Neural progenitor cell (in vitro differentiated cells): ENCODE results near the gene SLC6A4. TPM values are rescaled to one million over a fixed set of nuclear protein-coding genes. Genes with fewer than 3 reads are reported as not detected.

Source experiments
- DNase-seq: peaks from one replicate; pipeline ENCODE4 v3.0.0-alpha.2; 2016; ENCODE audit warnings: low spot score
- H2AFZ ChIP-seq: fragments of 200-600 bp; sonication (generic); replicated peaks from 2 replicates; pipeline ENCODE4 v1.6.1; 2016; ENCODE audit warnings: antibody characterized with exemption
- H3F3A ChIP-seq: fragments of 200-600 bp; sonication (generic); 2 replicates; pipeline ENCODE4 v1.6.1; 2016; ENCODE audit warnings: antibody characterized with exemption, low read depth
- H3K27ac ChIP-seq: fragments of 200-600 bp; sonication (generic); 2 replicates; pipeline ENCODE4 v1.5.1; 2016; ENCODE audit warnings: mild to moderate bottlenecking
- H3K27me3 ChIP-seq: fragments of 200-600 bp; sonication (generic); 2 replicates; pipeline ENCODE4 v1.6.1; 2016; ENCODE audit warnings: mild to moderate bottlenecking, moderate library complexity
- H3K36me3 ChIP-seq: fragments of 200-600 bp; sonication (generic); 2 replicates; pipeline ENCODE4 v1.5.1; 2016
- H3K4me1 ChIP-seq: fragments of 200-600 bp; sonication (generic); 2 replicates; pipeline ENCODE4 v1.6.1; 2016; ENCODE audit warnings: mixed run types
- H3K4me2 ChIP-seq: fragments of 200-600 bp; sonication (generic); 2 replicates; pipeline ENCODE4 v1.6.1; 2016
- H3K4me3 ChIP-seq: fragments of 200-600 bp; sonication (generic); 2 replicates; pipeline ENCODE4 v1.5.1; 2016
- H3K79me2 ChIP-seq: fragments of 200-600 bp; sonication (generic); 2 replicates; pipeline ENCODE4 v1.6.1; 2016; ENCODE audit warnings: low read depth
- H3K9ac ChIP-seq: fragments of 200-600 bp; sonication (generic); 2 replicates; pipeline ENCODE4 v1.6.1; 2016
- H3K9me3 ChIP-seq: fragments of 200-600 bp; sonication (generic); 2 replicates; pipeline ENCODE4 v1.5.1; 2016; ENCODE audit warnings: low read depth
- H4K20me1 ChIP-seq: fragments of 200-600 bp; sonication (generic); 2 replicates; pipeline ENCODE4 v1.6.1; 2016; ENCODE audit warnings: low read depth
- H3K27ac Mint-ChIP-seq: 3 replicates; pipeline ENCODE4 v1.8.0; 2021; ENCODE audit warnings: mixed read lengths
- H3K27me3 Mint-ChIP-seq: 2 replicates; pipeline ENCODE4 v1.8.0; 2022; ENCODE audit warnings: low read depth, mild to moderate bottlenecking, inconsistent platforms, moderate library complexity, mixed read lengths; ENCODE audit not compliant: insufficient read depth
- H3K36me3 Mint-ChIP-seq: 3 replicates; pipeline ENCODE4 v1.8.0; 2021; ENCODE audit warnings: mixed read lengths
- H3K4me1 Mint-ChIP-seq: 3 replicates; pipeline ENCODE4 v1.8.0; 2021; ENCODE audit warnings: mixed read lengths
- H3K4me3 Mint-ChIP-seq: 3 replicates; pipeline ENCODE4 v1.8.0; 2021; ENCODE audit warnings: mild to moderate bottlenecking, moderate library complexity, mixed read lengths
- H3K9me3 Mint-ChIP-seq: 3 replicates; pipeline ENCODE4 v1.8.0; 2020; ENCODE audit warnings: mixed read lengths
- EZH2 ChIP-seq: fragments of 200-600 bp; sonication (generic); IDR thresholded peaks from 2 replicates; pipeline ENCODE4 v1.6.1; 2017; ENCODE audit warnings: antibody characterized with exemption, mild to moderate bottlenecking, moderate library complexity
- EZH2phosphoT487 ChIP-seq: fragments of 200-600 bp; sonication (generic); IDR thresholded peaks from 2 replicates; pipeline ENCODE4 v1.6.1; 2017; ENCODE audit warnings: antibody characterized with exemption
- total RNA-seq: library from RNA; depleted of rRNA; stranded (reverse); fragments of >200 nt; gene quantifications from 2 replicates; pipeline ENCODE4 v1.2.3, GENCODE V29; 2015; ENCODE audit warnings: low replicate concordance
- TF ChIP-seq, protein P1 (sequence below): fragments of 200-600 bp; sonication (generic); IDR thresholded peaks from 2 replicates; pipeline ENCODE4 v1.5.1; 2017; ENCODE audit warnings: antibody characterized with exemption, mild to moderate bottlenecking

Gene SLC6A4
- total RNA-seq, 1 donor from 2014 or later = not detected

- H3K9me3 ChIP-seq = no peaks in the 10 kb centered on the region
- H3K9ac ChIP-seq = no peak overlapping the region
- peaks cover 17% of the 10 kb centered on the region for H3K36me3 Mint-ChIP-seq
- no peak overlapping the region for H3K27ac Mint-ChIP-seq
- no peak overlapping the region for H3K4me3 ChIP-seq
- no peak overlapping the region for H3K4me3 Mint-ChIP-seq
- no peak overlapping the region for H3K27ac ChIP-seq
- TF ChIP-seq EZH2 (no peak), EZH2phosphoT487 (no peak)
- TF ChIP-seq, protein P1, sequence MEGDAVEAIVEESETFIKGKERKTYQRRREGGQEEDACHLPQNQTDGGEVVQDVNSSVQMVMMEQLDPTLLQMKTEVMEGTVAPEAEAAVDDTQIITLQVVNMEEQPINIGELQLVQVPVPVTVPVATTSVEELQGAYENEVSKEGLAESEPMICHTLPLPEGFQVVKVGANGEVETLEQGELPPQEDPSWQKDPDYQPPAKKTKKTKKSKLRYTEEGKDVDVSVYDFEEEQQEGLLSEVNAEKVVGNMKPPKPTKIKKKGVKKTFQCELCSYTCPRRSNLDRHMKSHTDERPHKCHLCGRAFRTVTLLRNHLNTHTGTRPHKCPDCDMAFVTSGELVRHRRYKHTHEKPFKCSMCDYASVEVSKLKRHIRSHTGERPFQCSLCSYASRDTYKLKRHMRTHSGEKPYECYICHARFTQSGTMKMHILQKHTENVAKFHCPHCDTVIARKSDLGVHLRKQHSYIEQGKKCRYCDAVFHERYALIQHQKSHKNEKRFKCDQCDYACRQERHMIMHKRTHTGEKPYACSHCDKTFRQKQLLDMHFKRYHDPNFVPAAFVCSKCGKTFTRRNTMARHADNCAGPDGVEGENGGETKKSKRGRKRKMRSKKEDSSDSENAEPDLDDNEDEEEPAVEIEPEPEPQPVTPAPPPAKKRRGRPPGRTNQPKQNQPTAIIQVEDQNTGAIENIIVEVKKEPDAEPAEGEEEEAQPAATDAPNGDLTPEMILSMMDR = no peak
- no peaks in the 10 kb centered on the region for H3K79me2 ChIP-seq
- H2AFZ ChIP-seq = no peak overlapping the region
- no peaks in the 10 kb centered on the region for H4K20me1 ChIP-seq
- no peak for DNase-seq
- no peaks in the 10 kb centered on the region for H3K9me3 Mint-ChIP-seq
- no peaks in the 10 kb centered on the region for H3K27me3 ChIP-seq
- H3K4me1 Mint-ChIP-seq = no peaks in the 10 kb centered on the region
- no peaks in the 10 kb centered on the region for H3K36me3 ChIP-seq
- H3K4me1 ChIP-seq = no peaks in the 10 kb centered on the region
- H3K27me3 Mint-ChIP-seq = no peaks in the 10 kb centered on the region
- H3F3A ChIP-seq = no peaks in the 10 kb centered on the region
- no peak overlapping the region for H3K4me2 ChIP-seq
Observed at GRCh38 chr17:30254150-30254549, 18.7 kb upstream of the SLC6A4 start.

GRCh38 chr17:30253312-30253711 lies 17.8 kb upstream of the SLC6A4 start:
- H3K4me3 Mint-ChIP-seq = no peak overlapping the region
- peaks cover 24% of the 10 kb centered on the region for H3K36me3 Mint-ChIP-seq
- Histone ChIP-seq H3K36me3 (peaks cover 3% of the 10 kb centered on the region), H2AFZ (no peak overlapping the region), H3K27ac (no peak overlapping the region), H3K4me2 (no peak overlapping the region), H3K79me2 (no peaks in the 10 kb centered on the region), H3K4me3 (no peak overlapping the region), H3F3A (no peaks in the 10 kb centered on the region), H3K27me3 (no peaks in the 10 kb centered on the region), H3K9ac (no peak overlapping the region), H4K20me1 (no peaks in the 10 kb centered on the region), H3K4me1 (no peaks in the 10 kb centered on the region), H3K9me3 (no peaks in the 10 kb centered on the region)
- no peak overlapping the region for H3K27ac Mint-ChIP-seq
- no peaks in the 10 kb centered on the region for H3K9me3 Mint-ChIP-seq
- DNase-seq = no peak
- H3K4me1 Mint-ChIP-seq = no peaks in the 10 kb centered on the region
- no peaks in the 10 kb centered on the region for H3K27me3 Mint-ChIP-seq
- TF ChIP-seq EZH2phosphoT487 = no peak
- TF ChIP-seq, protein P1 = no peak
- TF ChIP-seq EZH2 = no peak

GRCh38 chr17:30251931-30252330 lies 16.4 kb upstream of the SLC6A4 start:
- no peak for DNase-seq
- Mint-ChIP-seq H3K4me3 (no peak overlapping the region), H3K27ac (no peak overlapping the region), H3K27me3 (no peaks in the 10 kb centered on the region), H3K36me3 (peaks cover 29% of the 10 kb centered on the region), H3K4me1 (no peaks in the 10 kb centered on the region), H3K9me3 (no peaks in the 10 kb centered on the region)
- Histone ChIP-seq H4K20me1 (no peaks in the 10 kb centered on the region), H2AFZ (no peak overlapping the region), H3K9me3 (no peaks in the 10 kb centered on the region), H3K4me3 (no peak overlapping the region), H3K36me3 (peaks cover 3% of the 10 kb centered on the region), H3K4me1 (no peaks in the 10 kb centered on the region), H3F3A (no peaks in the 10 kb centered on the region), H3K79me2 (no peaks in the 10 kb centered on the region), H3K4me2 (no peak overlapping the region), H3K9ac (no peak overlapping the region), H3K27me3 (no peaks in the 10 kb centered on the region), H3K27ac (no peak overlapping the region)
- TF ChIP-seq, protein P1 = no peak
- no peak for TF ChIP-seq EZH2phosphoT487
- no peak for TF ChIP-seq EZH2

DNA sequence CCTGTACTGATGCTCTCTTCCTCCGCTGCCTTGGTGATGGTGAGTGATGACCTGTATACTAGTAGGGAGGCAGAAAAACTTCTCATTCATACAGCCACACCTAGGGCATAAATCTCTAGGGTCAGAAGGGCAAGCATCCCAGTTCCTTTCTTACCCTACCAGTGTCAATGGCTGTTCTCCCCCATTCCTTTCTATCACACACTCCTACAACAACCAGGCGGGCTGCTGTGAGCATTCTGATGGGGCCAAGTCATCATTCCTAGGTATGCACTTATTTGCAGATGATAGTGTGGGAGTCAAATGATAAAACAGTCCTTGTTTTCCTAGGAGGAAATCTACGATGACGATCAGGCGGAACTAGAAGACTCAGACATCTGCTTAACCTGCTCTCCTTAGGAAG lies 14.0 kb upstream of the SLC6A4 start:
- no peak overlapping the region for H3K4me3 Mint-ChIP-seq
- TF ChIP-seq, protein P1 = no peak
- no peak for TF ChIP-seq EZH2phosphoT487
- no peak for TF ChIP-seq EZH2
- Histone ChIP-seq H3K4me2 (no peak overlapping the region), H3K27me3 (no peaks in the 10 kb centered on the region), H3K79me2 (no peaks in the 10 kb centered on the region), H3F3A (no peaks in the 10 kb centered on the region), H2AFZ (no peak overlapping the region), H3K9ac (no peak overlapping the region), H3K4me1 (no peaks in the 10 kb centered on the region), H3K27ac (no peak overlapping the region), H3K9me3 (no peaks in the 10 kb centered on the region), H4K20me1 (no peaks in the 10 kb centered on the region), H3K36me3 (peaks cover 3% of the 10 kb centered on the region), H3K4me3 (no peak overlapping the region)
- H3K9me3 Mint-ChIP-seq = no peaks in the 10 kb centered on the region
- no peaks in the 10 kb centered on the region for H3K4me1 Mint-ChIP-seq
- H3K36me3 Mint-ChIP-seq = peaks cover 29% of the 10 kb centered on the region
- no peak overlapping the region for H3K27ac Mint-ChIP-seq
- DNase-seq = no peak
- no peaks in the 10 kb centered on the region for H3K27me3 Mint-ChIP-seq
